Embryonic facial prominence (tissue), 1 donor: ENCODE measurements around the gene NACA2.
"Not testable (repeated sequence)": the region's sequence is repeated elsewhere in the genome, so short reads cannot be mapped to it uniquely, and the experiment has no call there.

Experiments
- DNase-seq: peaks from one replicate; pipeline ENCODE4 v3.0.0-alpha.2; 2016; ENCODE audit errors: extremely low spot score

Gene NACA2

GRCh38 chr17:61591018-61591417, at the start of gene NACA2:
Gene NACA2, minus strand, starts transcription at chr17:61591219. Its CDS starts 39 bp downstream, at chr17:61591180.
- no peak for DNase-seq

DNA sequence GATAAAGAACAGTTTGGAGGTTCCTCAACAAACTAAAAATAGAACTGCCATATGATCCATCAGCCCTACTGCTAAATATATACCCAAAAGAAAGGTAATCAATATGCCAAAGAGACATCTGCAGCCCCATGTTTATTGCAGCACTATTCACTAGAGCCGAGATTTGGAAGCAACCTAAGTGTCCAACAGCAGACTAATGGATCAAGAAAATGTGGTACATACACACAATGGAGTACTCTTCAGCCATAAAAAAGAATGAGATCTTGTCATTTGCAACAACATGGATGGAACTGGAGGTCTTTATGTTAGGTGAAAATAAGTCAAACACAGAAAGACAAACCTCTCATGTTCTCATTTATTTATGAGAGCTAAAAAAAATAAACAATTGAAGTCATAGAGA, 48.8 kb upstream of the NACA2 start:
- DNase-seq, result no peak

DNA sequence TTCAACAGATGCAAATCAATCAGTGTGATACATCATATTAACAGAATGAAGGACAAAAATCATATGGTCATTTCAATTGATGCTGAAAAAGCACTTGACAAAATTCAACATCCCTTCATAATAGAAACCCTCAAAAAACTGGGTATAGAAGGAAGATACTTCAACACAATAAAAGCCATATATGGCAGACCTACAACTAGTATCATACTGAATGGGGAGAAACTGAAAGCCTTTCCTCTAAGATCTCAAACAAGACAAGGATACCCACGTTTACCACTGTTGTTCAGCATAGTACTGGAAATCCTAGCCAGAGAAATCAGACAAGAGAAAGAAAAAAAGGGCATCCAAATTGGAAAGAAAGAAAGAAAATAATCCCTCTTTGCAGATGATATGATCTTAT, 47.1 kb upstream of the NACA2 start:
- DNase-seq, result no peak

DNA sequence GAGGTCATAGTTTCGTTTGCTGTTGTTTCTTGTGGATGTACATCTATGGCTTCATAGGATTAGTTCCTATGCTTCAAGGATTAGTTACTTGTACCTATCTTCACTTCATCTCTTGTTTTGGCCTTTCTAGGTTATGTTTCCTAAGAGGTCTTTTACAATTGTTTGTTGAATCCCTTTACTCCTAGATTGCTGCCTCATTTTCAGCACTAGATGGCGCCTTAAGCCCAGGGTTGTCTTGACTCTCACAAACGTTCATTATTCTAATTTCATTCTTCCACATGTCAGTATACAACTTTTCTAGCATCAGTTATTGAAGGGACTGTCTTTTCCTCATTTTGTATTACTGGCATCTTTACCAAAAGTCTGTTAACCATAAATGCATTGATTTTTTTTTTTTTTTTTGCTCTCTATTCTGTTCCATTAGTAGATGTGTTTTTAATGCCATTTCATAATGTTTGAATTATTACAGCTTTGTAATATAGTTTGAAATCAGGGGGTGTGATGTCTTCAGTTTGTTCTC, 45.0 kb upstream of the NACA2 start:
- no peak for DNase-seq

- DNase-seq, result no peak
These were observed 44.0 kb upstream of the NACA2 start for GRCh38 chr17:61634942-61635538.

DNA sequence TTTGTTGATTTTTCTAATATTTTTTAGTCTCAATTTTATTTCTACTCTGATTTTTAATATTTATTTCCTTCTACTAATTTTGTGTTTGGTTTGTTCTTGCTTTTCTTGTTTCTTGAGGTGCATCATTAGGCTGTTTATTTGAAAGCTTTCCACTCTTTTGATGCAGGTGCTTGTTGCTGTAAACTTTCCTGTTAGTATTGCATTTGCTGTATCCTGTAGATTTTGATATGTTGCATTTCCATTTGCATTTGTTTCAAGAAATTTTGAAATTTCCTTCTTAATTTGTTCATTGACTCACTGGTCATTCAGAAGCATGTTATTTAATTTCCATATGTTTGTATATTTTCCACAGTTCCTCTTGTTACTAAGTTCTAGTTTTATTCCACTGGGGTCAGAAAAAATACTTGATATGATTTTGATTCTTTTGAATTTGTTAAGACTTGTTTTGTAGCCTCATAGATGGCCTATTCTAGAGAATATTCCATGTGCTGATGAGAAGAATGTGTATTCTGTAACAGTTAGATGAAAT, 43.1 kb upstream of the NACA2 start:
- DNase-seq, result no peak

GRCh38 chr17:61632826-61633225, 41.8 kb upstream of the NACA2 start:
- DNase-seq, result no peak

DNA sequence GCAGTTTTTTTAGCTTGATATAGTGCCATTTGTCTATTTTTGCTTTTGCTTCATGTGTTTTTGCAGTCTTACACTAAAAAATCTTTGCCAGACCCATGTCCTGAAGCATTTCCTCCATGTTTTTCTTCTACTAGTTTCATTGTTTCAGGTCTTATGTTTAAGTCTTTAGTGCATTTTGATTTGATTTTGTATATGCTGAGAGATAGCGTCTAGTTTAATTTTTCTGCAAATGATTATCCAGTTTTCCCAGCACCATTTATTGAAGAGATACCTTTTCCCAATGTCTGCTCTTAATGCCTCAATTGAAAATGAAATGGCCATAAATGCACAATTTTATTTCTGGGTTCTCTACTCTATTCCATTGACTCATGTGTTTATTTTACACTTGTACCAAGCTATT, 40.8 kb upstream of the NACA2 start:
- DNase-seq, result no peak

- not testable (repeated sequence) for DNase-seq
These were observed 37.1 kb upstream of the NACA2 start for GRCh38 chr17:61628158-61628557.

DNA sequence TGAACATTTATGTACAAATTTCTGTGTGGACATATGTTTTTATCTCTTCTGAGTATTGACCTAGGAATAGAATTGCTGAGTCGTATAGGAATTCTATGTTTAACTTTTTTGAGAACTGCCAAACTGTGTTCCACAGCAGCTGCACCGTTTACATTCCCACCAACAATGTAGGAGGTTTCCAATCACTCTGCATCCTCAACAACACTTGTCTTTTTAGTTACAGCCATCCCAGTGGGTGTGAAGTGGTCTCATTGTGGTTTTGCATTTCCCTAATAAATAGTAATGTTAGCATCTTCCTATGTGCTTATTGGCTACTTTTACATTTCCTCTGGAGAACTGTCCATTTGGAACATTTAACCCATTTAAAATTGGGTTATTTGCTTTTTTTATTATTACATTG, 36.6 kb upstream of the NACA2 start:
- DNase-seq, result no peak

DNA sequence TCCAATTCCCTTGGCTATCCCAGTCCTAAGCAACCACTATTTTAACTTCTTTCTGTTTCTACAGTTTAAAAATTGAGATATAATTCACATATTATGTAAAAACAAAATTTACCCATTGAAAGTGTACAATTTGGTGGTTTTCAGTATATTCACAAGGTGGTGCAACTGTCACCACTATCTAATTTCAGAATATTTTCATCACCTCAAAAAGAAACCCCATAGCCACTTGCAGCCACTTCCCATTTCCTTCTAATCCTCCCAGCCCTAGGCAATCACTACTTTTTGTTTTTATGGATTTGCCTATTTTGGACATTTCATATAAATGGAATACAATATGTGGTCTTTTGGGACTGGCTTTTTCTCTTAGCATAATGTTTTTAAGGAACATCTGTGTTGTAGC, 36.1 kb upstream of the NACA2 start:
- DNase-seq, result no peak

DNA sequence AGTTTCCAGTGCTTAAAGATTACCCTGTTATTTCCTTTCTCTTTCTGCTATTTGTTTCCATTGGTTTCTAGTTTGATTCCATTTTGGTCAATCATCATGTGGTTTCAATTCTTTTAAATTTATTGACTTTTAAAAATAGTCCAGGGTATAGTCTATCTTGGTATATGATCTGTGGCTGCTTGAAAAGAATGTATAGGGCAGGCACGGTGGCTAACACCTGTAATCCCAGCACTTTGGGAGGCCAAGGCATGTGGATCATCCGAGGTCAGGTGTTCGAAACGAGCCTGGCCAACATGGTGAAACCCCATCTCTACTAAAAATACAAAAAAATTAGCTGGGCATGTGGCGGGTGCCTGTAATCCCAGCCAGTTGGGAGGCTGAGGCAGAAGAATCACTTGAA, 34.5 kb upstream of the NACA2 start:
- no peak for DNase-seq

DNA sequence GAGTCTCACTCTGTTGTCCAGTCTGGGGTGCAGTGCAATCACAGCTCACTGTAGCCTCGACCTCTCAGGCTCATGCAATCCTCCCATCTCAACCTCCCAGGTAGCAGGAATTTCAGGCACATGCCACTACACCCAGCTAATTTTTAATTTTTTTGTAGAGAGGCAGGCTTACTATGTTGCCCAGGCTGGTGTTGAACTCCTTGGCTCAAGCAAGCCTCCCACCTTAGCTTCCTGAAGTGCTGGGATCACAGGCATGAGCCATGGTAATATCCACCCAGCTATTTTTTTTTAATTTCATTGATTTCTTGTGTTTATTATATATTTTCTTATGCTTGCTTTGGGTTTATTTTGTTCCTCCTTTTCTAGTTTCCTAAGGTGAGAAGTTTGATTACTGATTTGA, 33.9 kb upstream of the NACA2 start:
- no peak for DNase-seq

- no peak for DNase-seq
These were observed 30.3 kb upstream of the NACA2 start for GRCh38 chr17:61621317-61621716.

GRCh38 chr17:61619953-61620352, 28.9 kb upstream of the NACA2 start:
- no peak for DNase-seq

DNA sequence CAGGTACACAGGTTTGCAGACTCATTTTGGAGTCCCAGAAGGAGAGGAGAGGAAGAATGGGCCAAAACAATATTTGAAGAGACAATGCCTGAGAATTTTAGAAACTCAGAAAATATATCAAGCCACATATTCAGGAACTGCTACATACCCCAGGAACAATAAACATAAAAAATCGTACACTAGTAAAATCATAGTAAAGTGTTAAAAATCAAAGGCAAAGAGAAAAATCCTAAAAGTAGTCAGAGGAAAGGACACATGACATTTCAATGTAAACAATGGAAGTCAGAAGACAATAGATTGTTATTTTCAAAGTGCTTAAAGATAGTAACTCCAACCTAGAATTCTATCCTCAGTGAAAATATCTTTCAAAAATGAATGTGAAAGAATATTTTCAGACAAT, 28.5 kb upstream of the NACA2 start:
- DNase-seq, result no peak

DNA sequence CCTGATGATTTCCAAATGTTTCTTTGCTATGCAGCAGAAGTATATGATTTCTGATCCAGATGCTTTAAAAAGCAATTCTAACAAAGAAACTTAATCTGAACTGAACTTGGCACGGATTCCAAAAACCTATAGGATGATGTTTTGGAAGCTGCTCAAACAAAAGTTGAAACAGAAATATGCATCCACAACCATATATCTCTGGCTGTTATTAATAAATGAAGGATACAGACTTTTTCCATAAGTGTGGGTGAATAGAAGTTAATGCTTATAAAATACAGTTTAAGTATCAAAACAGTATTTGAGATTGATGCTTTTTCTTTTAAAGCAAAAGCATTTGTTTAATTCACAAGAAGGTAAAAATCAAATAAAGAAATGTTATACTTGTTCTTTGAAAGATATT, 27.9 kb upstream of the NACA2 start:
- no peak for DNase-seq

- no peak for DNase-seq
These were observed 26.3 kb upstream of the NACA2 start for GRCh38 chr17:61617330-61617729.

DNA sequence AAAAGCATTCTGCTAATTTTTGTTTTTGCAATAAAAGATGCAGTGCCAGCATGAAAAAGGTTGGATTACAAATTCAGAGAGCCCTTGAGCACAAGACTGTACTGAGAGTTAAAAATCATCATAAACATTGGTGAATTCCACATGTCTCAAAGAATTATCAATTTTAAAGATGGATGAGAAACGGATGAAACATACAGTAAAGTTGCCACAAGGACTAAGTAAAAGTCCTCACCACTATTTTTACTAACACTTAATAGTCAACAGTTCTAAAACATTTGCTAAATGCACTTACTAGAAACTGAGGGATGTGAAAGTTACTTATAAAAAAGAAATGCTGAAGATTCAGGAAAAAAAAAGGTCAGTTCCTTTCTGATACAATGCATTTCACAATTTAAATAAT, 25.8 kb upstream of the NACA2 start:
- DNase-seq, result no peak

DNA sequence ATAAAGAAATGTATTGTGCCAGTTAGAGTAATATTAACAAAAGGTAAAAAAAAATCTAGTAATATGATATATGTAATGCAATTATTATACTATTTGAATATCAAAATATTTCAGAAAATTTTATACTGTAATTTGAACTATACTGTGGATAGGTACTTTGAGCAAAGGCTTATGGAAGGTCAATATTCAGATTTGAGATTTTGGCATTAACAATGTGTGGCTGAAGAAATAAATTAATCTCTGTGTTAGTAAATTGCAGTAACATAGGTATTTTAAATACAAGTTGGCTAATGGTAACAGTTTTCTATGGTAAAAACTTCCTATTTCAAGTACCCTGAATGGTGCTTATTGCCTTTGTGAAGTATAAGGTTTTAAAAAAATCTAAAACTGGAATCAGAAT, 23.2 kb upstream of the NACA2 start:
- no peak for DNase-seq

- DNase-seq, result no peak
These were observed 20.3 kb upstream of the NACA2 start for GRCh38 chr17:61611323-61611722.

DNA sequence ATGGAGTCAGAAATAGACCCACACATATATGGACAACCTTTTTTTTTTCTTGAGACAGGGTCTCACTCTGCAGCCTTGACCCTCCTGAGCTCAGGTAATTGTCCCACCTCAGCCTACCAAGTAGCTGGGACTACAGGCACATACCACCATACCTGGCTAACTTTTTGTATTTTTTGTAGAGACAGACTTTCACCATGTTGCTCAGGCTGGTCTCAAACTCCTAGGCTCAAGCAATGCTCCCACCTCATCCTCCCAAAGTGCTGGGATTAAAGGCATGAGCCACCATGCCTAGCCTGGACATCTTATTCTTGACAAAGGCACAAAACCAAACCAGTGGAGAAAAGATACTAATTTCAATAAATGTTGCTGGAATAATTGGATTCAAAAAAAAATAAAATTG, 14.7 kb upstream of the NACA2 start:
- no peak for DNase-seq

GRCh38 chr17:61601297-61601696, 10.3 kb upstream of the NACA2 start:
- DNase-seq, result no peak

- no peak for DNase-seq
These were observed 9.6 kb upstream of the NACA2 start for GRCh38 chr17:61600621-61601020.
